Measurements from ENCODE around the gene WBP11. TPM values are rescaled to one million over a fixed set of nuclear protein-coding genes. Genes with fewer than 3 reads are reported as not detected.

The WBP11 gene
- total RNA-seq, 1 experiment from 2014 or later: 108 TPM

DNA sequence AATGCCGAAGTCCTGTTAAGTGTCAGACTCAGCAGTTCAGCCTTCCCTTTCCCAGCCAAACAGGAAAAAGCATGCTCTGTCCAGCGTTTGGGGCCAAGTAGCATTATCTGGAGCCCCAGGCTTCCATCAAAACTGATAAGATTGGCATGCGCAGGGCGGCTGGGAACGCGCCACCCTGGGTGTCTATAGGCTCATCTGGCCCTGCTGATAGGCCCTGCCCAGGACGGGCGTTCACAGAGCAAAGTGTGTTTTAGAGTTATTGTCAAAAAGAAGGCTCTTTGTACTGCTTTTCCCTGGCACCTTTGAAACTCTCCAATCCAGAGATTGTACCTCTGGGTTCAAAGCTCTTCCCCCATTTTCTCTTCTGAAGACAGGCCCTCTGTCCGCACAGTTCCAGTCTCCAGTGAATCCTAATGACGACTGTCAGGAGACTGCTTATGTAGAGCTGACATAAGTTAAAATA is 40.2 kb upstream of the WBP11 start, which contains the start of gene ART4:
Gene ART4 (minus strand): TSS at position 102 of the 463 bp plus-strand sequence. CDS start 413 bp downstream, outside the sequence.
- Histone ChIP-seq H2AK5ac (ENCODE audit: insufficient read length, low read length) (no peak within 1 kb of the TSS), H3K79me2 (ENCODE audit: insufficient read depth, low read length) (no peaks in the 10 kb centered on the region), H3T11ph (ENCODE audit: low read length) (no peak within 1 kb of the TSS), H3K18ac (ENCODE audit: insufficient read length, low read depth, low read length) (no peak within 1 kb of the TSS), H3K9ac (ENCODE audit: extremely low read depth, insufficient read length, low read length) (no peak within 1 kb of the TSS), H3K14ac (ENCODE audit: insufficient read depth, low read length) (no peak within 1 kb of the TSS), H3K4me2 (ENCODE audit: insufficient read depth, insufficient read length, low read length) (no peak within 1 kb of the TSS), H2BK15ac (ENCODE audit: low read depth, low read length) (no peak within 1 kb of the TSS; the same call in 1 of the 2 replicates), H4K8ac (replicated peaks; ENCODE audit: insufficient read length, low read depth, low read length) (no peak within 1 kb of the TSS), H4K91ac (ENCODE audit: insufficient read length, low read depth, low read length) (no peak within 1 kb of the TSS), H2BK20ac (ENCODE audit: low read depth, low read length, poor library complexity, severe bottlenecking) (no peak within 1 kb of the TSS), H2BK120ac (ENCODE audit: low read depth, low read length, poor library complexity, severe bottlenecking) (no peak within 1 kb of the TSS), H2BK5ac (ENCODE audit: insufficient read length, low read length) (no peak within 1 kb of the TSS), H2AFZ (ENCODE audit: low read length) (no peak within 1 kb of the TSS), H3K23ac (ENCODE audit: insufficient read length, low read depth, low read length) (no peak within 1 kb of the TSS), H2BK12ac (ENCODE audit: insufficient read length, low read depth, low read length) (peak within 1 kb of the TSS; percentile 73), H3K9me3 (ENCODE audit: control insufficient read depth, low read depth, low read length) (no peaks in the 10 kb centered on the region), H3K4me1 (ENCODE audit: insufficient read depth, low read length) (no peaks in the 10 kb centered on the region), H4K20me1 (ENCODE audit: control insufficient read depth, insufficient read depth, insufficient read length) (no peaks in the 10 kb centered on the region), H3K23me2 (ENCODE audit: insufficient read length, low read depth, low read length, poor library complexity, severe bottlenecking) (no peaks in the 10 kb centered on the region), H3K27ac (ENCODE audit: insufficient read length, low read depth, low read length) (no peak within 1 kb of the TSS), H3K27me3 (ENCODE audit: insufficient read depth, low read length) (no peaks in the 10 kb centered on the region; the same call in 1 of the 2 replicates), H3K4ac (ENCODE audit: low read depth, low read length) (no peak within 1 kb of the TSS), H4K5ac (ENCODE audit: insufficient read length, low read depth, low read length) (no peak within 1 kb of the TSS), H3K56ac (ENCODE audit: insufficient read length, low read depth, low read length) (no peak within 1 kb of the TSS), H3K79me1 (ENCODE audit: insufficient read depth, low read depth, low read length, poor library complexity, severe bottlenecking) (no peaks in the 10 kb centered on the region)
- TF ChIP-seq, protein P1, sequence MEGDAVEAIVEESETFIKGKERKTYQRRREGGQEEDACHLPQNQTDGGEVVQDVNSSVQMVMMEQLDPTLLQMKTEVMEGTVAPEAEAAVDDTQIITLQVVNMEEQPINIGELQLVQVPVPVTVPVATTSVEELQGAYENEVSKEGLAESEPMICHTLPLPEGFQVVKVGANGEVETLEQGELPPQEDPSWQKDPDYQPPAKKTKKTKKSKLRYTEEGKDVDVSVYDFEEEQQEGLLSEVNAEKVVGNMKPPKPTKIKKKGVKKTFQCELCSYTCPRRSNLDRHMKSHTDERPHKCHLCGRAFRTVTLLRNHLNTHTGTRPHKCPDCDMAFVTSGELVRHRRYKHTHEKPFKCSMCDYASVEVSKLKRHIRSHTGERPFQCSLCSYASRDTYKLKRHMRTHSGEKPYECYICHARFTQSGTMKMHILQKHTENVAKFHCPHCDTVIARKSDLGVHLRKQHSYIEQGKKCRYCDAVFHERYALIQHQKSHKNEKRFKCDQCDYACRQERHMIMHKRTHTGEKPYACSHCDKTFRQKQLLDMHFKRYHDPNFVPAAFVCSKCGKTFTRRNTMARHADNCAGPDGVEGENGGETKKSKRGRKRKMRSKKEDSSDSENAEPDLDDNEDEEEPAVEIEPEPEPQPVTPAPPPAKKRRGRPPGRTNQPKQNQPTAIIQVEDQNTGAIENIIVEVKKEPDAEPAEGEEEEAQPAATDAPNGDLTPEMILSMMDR (conservative IDR thresholded peaks at IDR 0.05): no peak
- WGBS (ENCODE audit: extremely low coverage, insufficient read length, low lambda C conversion rate): no CpG with 5 or more reads among the region's 10 CpGs
- H3K4me1 Mint-ChIP-seq: peaks cover 7 to 8% of the 10 kb centered on the region in 2 experiments; a peak in 3 of 4 replicates
- no peak for DNase-seq
- peaks cover 7% of the 10 kb centered on the region in 2 experiments for H3K9me3 Mint-ChIP-seq
- H3K4me3 Mint-ChIP-seq: no peak within 1 kb of the TSS
- peak within 1 kb of the TSS in 1 of 3 experiments; percentile 76; a peak in 1 of 7 replicates for H3K27ac Mint-ChIP-seq
- H3K27me3 Mint-ChIP-seq (ENCODE audit: low read depth): no peaks in the 10 kb centered on the region
- peaks cover 0 to 10% (median 0%) of the 10 kb centered on the region in 3 experiments; a peak in 2 of 7 replicates for H3K36me3 Mint-ChIP-seq (ENCODE audit: insufficient read depth in 1 of 3, low read depth in 3 of 3)

All from H9 (cell line).